ENCODE data around the gene PLCH2. TPM values are rescaled to one million over a fixed set of nuclear protein-coding genes. Genes with fewer than 3 reads are reported as not detected.

The PLCH2 gene
- total RNA-seq, 2 experiments from 2014 or later: 1.4 to 2.2 TPM

GRCh38 chr1:2530513-2531361 lies 54.6 kb downstream of the PLCH2 start:
- no peaks in the 10 kb centered on the region for H3K36me3 ChIP-seq (ENCODE audit: insufficient read depth, low read length)
- no peaks in the 10 kb centered on the region for H3K9me3 ChIP-seq (ENCODE audit: low read length)
- CTCF ChIA-PET (ENCODE audit: unreplicated experiment): no interaction called here
- H3K9me2 ChIP-seq (ENCODE audit: insufficient read depth, low read length): no peaks in the 10 kb centered on the region
- no TSS peak for BruUV-seq (replicated peaks)
- no peak for DNase-seq (ENCODE audit: low spot score)
- POLR2A ChIA-PET: no interaction called here
- TF ChIP-seq CTCF (conservative IDR thresholded peaks at IDR 0.05; ENCODE audit: low read length) (no peak), EZH2phosphoT487 (IDR thresholded peaks at IDR 0.05; ENCODE audit: borderline replicate concordance, low read depth, low read length) (no peak)
- H3K27ac ChIP-seq (ENCODE audit: low read depth, low read length, poor library complexity, severe bottlenecking): no peak overlapping the region
- H3K4me1 ChIP-seq (ENCODE audit: insufficient read depth, low read length, poor library complexity, severe bottlenecking): peaks cover 6% of the 10 kb centered on the region
- intact Hi-C loops (cut with micrococcal nuclease; ENCODE audit: unreplicated experiment): no loop called here
- no peak overlapping the region for H2AFZ ChIP-seq (ENCODE audit: low read length)
- H3K4me2 ChIP-seq (ENCODE audit: low read length): no peak overlapping the region
- H3K79me2 ChIP-seq (ENCODE audit: insufficient read depth, low read depth, low read length): peaks cover 3% of the 10 kb centered on the region
- H4K20me1 ChIP-seq (ENCODE audit: insufficient read depth, low read length): peaks cover under 1% of the 10 kb centered on the region; the same call in 1 of the 2 replicates
- H3K4me3 ChIP-seq (ENCODE audit: low read depth, low read length, poor library complexity, severe bottlenecking): no peak overlapping the region

GRCh38 chr1:2532485-2533160 lies 56.5 kb downstream of the PLCH2 start:
- H3K79me2 ChIP-seq (ENCODE audit: insufficient read depth, low read depth, low read length): no peaks in the 10 kb centered on the region
- H3K4me3 ChIP-seq (ENCODE audit: low read depth, low read length, poor library complexity, severe bottlenecking): no peak overlapping the region
- intact Hi-C loops (cut with micrococcal nuclease; ENCODE audit: unreplicated experiment): no loop called here
- H3K27ac ChIP-seq (ENCODE audit: low read depth, low read length, poor library complexity, severe bottlenecking): no peak overlapping the region
- DNase-seq (ENCODE audit: low spot score): no peak
- H3K9me3 ChIP-seq (ENCODE audit: low read length): no peaks in the 10 kb centered on the region
- POLR2A ChIA-PET: no interaction called here
- H3K9me2 ChIP-seq (ENCODE audit: insufficient read depth, low read length): no peaks in the 10 kb centered on the region
- no peaks in the 10 kb centered on the region for H3K36me3 ChIP-seq (ENCODE audit: insufficient read depth, low read length)
- TF ChIP-seq CTCF (conservative IDR thresholded peaks at IDR 0.05; ENCODE audit: low read length): no peak
- no peak for TF ChIP-seq EZH2phosphoT487 (IDR thresholded peaks at IDR 0.05; ENCODE audit: borderline replicate concordance, low read depth, low read length)
- H3K4me2 ChIP-seq (ENCODE audit: low read length): no peak overlapping the region
- no peaks in the 10 kb centered on the region for H4K20me1 ChIP-seq (ENCODE audit: insufficient read depth, low read length)
- H3K4me1 ChIP-seq (ENCODE audit: insufficient read depth, low read length, poor library complexity, severe bottlenecking): no peaks in the 10 kb centered on the region
- H2AFZ ChIP-seq (ENCODE audit: low read length): no peak overlapping the region
- CTCF ChIA-PET (ENCODE audit: unreplicated experiment): no interaction called here
- no TSS peak for BruUV-seq (replicated peaks)

- no peaks in the 10 kb centered on the region for H3K9me3 ChIP-seq (ENCODE audit: low read length)
- no TSS peak for BruUV-seq (replicated peaks)
- no peaks in the 10 kb centered on the region for H4K20me1 ChIP-seq (ENCODE audit: insufficient read depth, low read length)
- no peaks in the 10 kb centered on the region for H3K4me1 ChIP-seq (ENCODE audit: insufficient read depth, low read length, poor library complexity, severe bottlenecking)
- no peaks in the 10 kb centered on the region for H3K36me3 ChIP-seq (ENCODE audit: insufficient read depth, low read length)
- DNase-seq (ENCODE audit: low spot score): no peak
- H3K27ac ChIP-seq (ENCODE audit: low read depth, low read length, poor library complexity, severe bottlenecking): no peak overlapping the region
- TF ChIP-seq EZH2phosphoT487 (IDR thresholded peaks at IDR 0.05; ENCODE audit: borderline replicate concordance, low read depth, low read length) (no peak), CTCF (conservative IDR thresholded peaks at IDR 0.05; ENCODE audit: low read length) (no peak)
- intact Hi-C loops (cut with micrococcal nuclease; ENCODE audit: unreplicated experiment): no loop called here
- H2AFZ ChIP-seq (ENCODE audit: low read length): no peak overlapping the region
- no peaks in the 10 kb centered on the region for H3K79me2 ChIP-seq (ENCODE audit: insufficient read depth, low read depth, low read length)
- H3K4me2 ChIP-seq (ENCODE audit: low read length): no peak overlapping the region
- no peak overlapping the region for H3K4me3 ChIP-seq (ENCODE audit: low read depth, low read length, poor library complexity, severe bottlenecking)
- ChIA-PET CTCF (ENCODE audit: unreplicated experiment) (no interaction called here), POLR2A (no interaction called here)
- H3K9me2 ChIP-seq (ENCODE audit: insufficient read depth, low read length): no peaks in the 10 kb centered on the region
Observed at GRCh38 chr1:2533365-2533764, 57.3 kb downstream of the PLCH2 start.
